HEK293 (cell line): Measurements from ENCODE around the gene PKP3.
A peak's percentile ranks its signal among the peaks of the same experiment; 100 is the strongest.

Source experiments
- CTCF ChIA-PET: fragments of 350-600 bp; formaldehyde crosslinking; extraction: SDS; loops from one replicate; lab custom pipeline; 2021; ENCODE audit warnings: antibody characterized with exemption; lab: Yijun Ruan, JAX
- POLR2A ChIA-PET: fragments of 300-600 bp; formaldehyde crosslinking; extraction: SDS; loops from one replicate; lab custom pipeline; 2020; ENCODE audit warnings: antibody characterized with exemption, inconsistent platforms; lab: Yijun Ruan, JAX
- H3K27ac ChIP-seq: fragments of 200-500 bp; sonication (Bioruptor generic); 2 replicates; pipeline ENCODE4 v1.5.1; 2014; ENCODE audit warnings: low read depth, low read length, control low read depth, inconsistent platforms; ENCODE audit errors: extremely low read depth
- H3K36me3 ChIP-seq, 2 experiments: fragments of 200-500 bp in 1 of 2; sonication (Bioruptor generic) in 1 of 2; 1 replicate in 1 of 2; 2 replicates in 1 of 2; pipeline ENCODE4 v1.5.1; 2014 to 2017; ENCODE audit warnings: inconsistent platforms in 2 of 2, low read length in 2 of 2; ENCODE audit not compliant: control insufficient read depth in 2 of 2, insufficient read depth in 1 of 2
- H3K4me1 ChIP-seq: fragments of 200-500 bp; sonication (Bioruptor generic); 2 replicates; pipeline ENCODE4 v1.5.1; 2014; ENCODE audit warnings: mild to moderate bottlenecking, low read length, inconsistent platforms; ENCODE audit not compliant: control insufficient read depth, insufficient read depth
- H3K4me3 ChIP-seq: 2 replicates; pipeline ENCODE4 v1.5.1; 2011; ENCODE audit warnings: low read depth, mild to moderate bottlenecking, control low read depth, low read length, moderate library complexity
- H3K9me3 ChIP-seq: fragments of 200-500 bp; sonication (Bioruptor generic); 2 replicates; pipeline ENCODE4 v1.5.1; 2014; ENCODE audit warnings: low read depth, low read length, inconsistent platforms; ENCODE audit not compliant: control insufficient read depth, insufficient read depth
- ZBTB48 ChIP-seq: fragments of 450-650 bp; formaldehyde crosslinking; IDR thresholded peaks from 2 replicates; pipeline ENCODE4 v1.5.1; 2016; ENCODE audit warnings: missing biosample characterization, missing genetic modification characterization
- ZNF157 ChIP-seq: fragments of 450-650 bp; formaldehyde crosslinking; IDR thresholded peaks from 2 replicates; pipeline ENCODE4 v1.5.1; 2016; ENCODE audit warnings: missing biosample characterization, missing genetic modification characterization
- ZNF184 ChIP-seq: fragments of 450-650 bp; IDR thresholded peaks from 2 replicates; pipeline ENCODE4 v1.5.1; 2018; ENCODE audit warnings: missing biosample characterization, mild to moderate bottlenecking, missing genetic modification characterization
- ZNF221 ChIP-seq: fragments of 450-650 bp; formaldehyde crosslinking; IDR thresholded peaks from 2 replicates; pipeline ENCODE4 v1.5.1; 2017; ENCODE audit warnings: missing biosample characterization, missing genetic modification characterization, borderline replicate concordance
- ZNF311 ChIP-seq: fragments of 450-650 bp; formaldehyde crosslinking; IDR thresholded peaks from 2 replicates; pipeline ENCODE4 v1.5.1; 2017; ENCODE audit warnings: missing biosample characterization, missing genetic modification characterization, borderline replicate concordance
- ZNF335 ChIP-seq: fragments of 450-650 bp; formaldehyde crosslinking; conservative IDR thresholded peaks from 2 replicates; pipeline ENCODE4 v1.5.1; 2016; ENCODE audit warnings: missing biosample characterization, missing genetic modification characterization
- ZNF530 ChIP-seq: fragments of 450-650 bp; formaldehyde crosslinking; IDR thresholded peaks from 2 replicates; pipeline ENCODE4 v1.5.1; 2016; ENCODE audit warnings: low read depth, missing biosample characterization, missing genetic modification characterization
- ZNF558 ChIP-seq: fragments of 450-650 bp; formaldehyde crosslinking; IDR thresholded peaks from 2 replicates; pipeline ENCODE4 v1.5.1; 2016; ENCODE audit warnings: missing biosample characterization, missing genetic modification characterization
- ZNF571 ChIP-seq: fragments of 450-650 bp; formaldehyde crosslinking; IDR thresholded peaks from 2 replicates; pipeline ENCODE4 v1.5.0; 2017; ENCODE audit warnings: missing biosample characterization, missing genetic modification characterization
- ZNF677 ChIP-seq: fragments of 450-650 bp; IDR thresholded peaks from 2 replicates; pipeline ENCODE4 v1.5.0; 2018; ENCODE audit warnings: missing biosample characterization, mild to moderate bottlenecking, missing genetic modification characterization, moderate library complexity
- ZNF76 ChIP-seq: fragments of 450-650 bp; formaldehyde crosslinking; IDR thresholded peaks from 2 replicates; pipeline ENCODE4; 2016; ENCODE audit warnings: low read depth, missing biosample characterization, missing genetic modification characterization, borderline replicate concordance
- ZNF777 ChIP-seq: fragments of 450-650 bp; formaldehyde crosslinking; IDR thresholded peaks from 2 replicates; pipeline ENCODE4 v1.5.1; 2017; ENCODE audit warnings: missing biosample characterization, missing genetic modification characterization, borderline replicate concordance
- TF ChIP-seq, protein P1 (sequence below): fragments of 450-650 bp; formaldehyde crosslinking; IDR thresholded peaks from 2 replicates; pipeline ENCODE4 v1.5.1; 2017; ENCODE audit warnings: missing biosample characterization, missing genetic modification characterization
- TF ChIP-seq, protein P2 (sequence below): fragments of 450-650 bp; formaldehyde crosslinking; IDR thresholded peaks from 2 replicates; pipeline ENCODE4 v1.5.1; 2016; ENCODE audit warnings: missing biosample characterization, missing genetic modification characterization
- TF ChIP-seq, protein P3 (sequence below): fragments of 450-650 bp; formaldehyde crosslinking; IDR thresholded peaks from 2 replicates; pipeline ENCODE4 v1.5.1; 2016; ENCODE audit warnings: missing biosample characterization, missing genetic modification characterization
- TF ChIP-seq, protein P4 (sequence below): fragments of 450-650 bp; formaldehyde crosslinking; IDR thresholded peaks from 2 replicates; pipeline ENCODE4 v1.5.1; 2016; ENCODE audit warnings: missing biosample characterization, missing genetic modification characterization
- TF ChIP-seq, protein P5 (sequence below): fragments of 450-650 bp; formaldehyde crosslinking; IDR thresholded peaks from 2 replicates; pipeline ENCODE4 v1.5.1; 2016; ENCODE audit warnings: missing biosample characterization, missing genetic modification characterization, borderline replicate concordance

The PKP3 gene

DNA sequence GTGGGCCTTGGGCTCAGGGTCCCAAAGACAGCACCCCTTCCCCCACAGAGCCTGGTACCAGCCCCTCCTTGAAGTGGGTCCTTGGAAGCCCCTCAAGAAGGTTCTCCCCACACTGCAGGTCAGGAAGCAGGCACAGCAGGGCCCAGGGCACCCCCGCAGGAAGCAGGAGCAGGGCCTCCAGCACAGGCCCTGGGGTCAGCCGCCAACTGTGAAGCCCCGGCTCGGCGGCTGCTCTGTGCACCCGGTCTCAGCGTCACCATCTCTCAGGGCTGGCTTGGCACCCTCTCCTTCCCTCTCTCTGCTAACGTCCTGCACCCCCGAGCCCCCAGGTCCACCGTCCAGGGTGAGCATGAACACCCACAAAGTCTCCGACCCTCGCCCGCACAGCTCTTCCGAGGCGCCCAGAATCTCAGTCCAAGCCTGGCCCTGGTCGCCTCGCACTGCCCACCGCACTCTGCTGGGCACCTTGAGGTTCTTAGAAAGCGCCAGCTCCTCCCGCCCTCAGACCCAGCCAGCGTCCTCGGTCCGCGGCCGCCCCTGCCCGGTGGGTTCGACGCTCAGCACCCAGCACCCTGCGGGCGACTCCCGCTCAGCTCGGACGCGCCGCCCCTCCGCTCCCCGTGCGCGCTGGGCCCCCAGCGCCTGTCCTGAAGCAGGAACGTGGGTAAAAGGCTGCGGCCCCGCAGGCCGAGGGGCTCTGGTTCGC, 22.2 kb downstream of the PKP3 start:
- ChIA-PET CTCF (no interaction called here), POLR2A (interaction anchor here (0.8 kb wide), 1 partner anchor 9 kb away, joined by 4 read pairs; no protein-coding TSS in a partner anchor)
- H3K4me1 ChIP-seq, result no peaks in the 10 kb centered on the region
- H3K9me3 ChIP-seq, result no peaks in the 10 kb centered on the region
- H3K27ac ChIP-seq, result no peak overlapping the region
- TF ChIP-seq ZNF571 (tag by site-specific recombination) (no peak), ZNF184 (tag by site-specific recombination) (no peak), ZNF558 (tag by site-specific recombination) (no peak)
- TF ChIP-seq, protein P1, sequence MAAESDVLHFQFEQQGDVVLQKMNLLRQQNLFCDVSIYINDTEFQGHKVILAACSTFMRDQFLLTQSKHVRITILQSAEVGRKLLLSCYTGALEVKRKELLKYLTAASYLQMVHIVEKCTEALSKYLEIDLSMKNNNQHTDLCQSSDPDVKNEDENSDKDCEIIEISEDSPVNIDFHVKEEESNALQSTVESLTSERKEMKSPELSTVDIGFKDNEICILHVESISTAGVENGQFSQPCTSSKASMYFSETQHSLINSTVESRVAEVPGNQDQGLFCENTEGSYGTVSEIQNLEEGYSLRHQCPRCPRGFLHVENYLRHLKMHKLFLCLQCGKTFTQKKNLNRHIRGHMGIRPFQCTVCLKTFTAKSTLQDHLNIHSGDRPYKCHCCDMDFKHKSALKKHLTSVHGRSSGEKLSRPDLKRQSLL (tag by site-specific recombination), result no peak
- no peak overlapping the region for H3K4me3 ChIP-seq
- H3K36me3 ChIP-seq, result no peaks in the 10 kb centered on the region

DNA sequence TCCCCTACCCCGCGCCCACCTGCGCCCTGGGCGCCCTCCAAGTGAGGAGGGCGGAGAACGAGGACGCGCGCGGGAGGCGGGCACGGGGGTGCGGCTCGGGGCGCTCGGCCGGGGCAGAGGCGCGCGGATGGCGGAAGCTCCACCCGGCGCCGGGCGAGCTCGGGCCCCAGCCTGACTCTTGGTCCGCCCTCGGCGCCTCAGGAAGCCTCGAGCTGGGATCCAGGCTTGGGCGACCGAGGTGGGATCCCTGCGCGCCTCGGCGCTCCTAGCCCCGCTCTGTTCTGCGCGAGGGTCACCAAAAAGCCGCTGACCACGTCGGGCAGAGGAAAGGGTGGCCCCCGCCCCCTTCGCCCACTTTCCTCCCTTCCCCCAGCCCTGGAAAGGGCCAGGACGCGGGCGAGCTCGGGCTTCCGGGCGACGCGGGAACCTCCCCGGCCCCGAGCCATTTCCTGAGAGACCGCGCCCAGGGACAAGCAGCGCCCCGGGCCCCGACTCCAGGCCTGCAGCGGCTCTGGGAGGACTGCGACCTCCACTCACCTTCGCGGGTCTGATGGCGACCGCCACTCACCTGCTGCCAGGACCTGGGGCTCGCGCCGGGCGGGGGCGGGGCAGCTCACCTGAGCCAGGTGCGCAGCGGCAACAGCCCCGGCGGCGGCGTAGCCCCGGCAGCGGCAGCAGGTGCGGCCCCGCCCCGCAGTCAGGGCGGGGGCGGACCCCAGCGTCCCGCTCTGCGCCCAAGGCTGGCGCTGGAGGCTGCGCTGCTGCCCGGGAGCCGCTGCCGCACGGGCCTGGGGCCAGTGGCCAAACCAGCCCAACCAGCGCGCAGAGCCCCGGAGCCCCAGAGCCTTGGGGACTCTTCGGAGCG, 23.0 kb downstream of the PKP3 start:
- POLR2A ChIA-PET, result interaction anchor here (0.8 kb wide), 1 partner anchor 10 kb away, joined by 4 read pairs; no protein-coding TSS in a partner anchor
- Histone ChIP-seq H3K4me3 (peak overlapping the region; percentile 39), H3K4me1 (no peaks in the 10 kb centered on the region), H3K27ac (no peak overlapping the region), H3K9me3 (no peaks in the 10 kb centered on the region), H3K36me3 (no peaks in the 10 kb centered on the region)
- CTCF ChIA-PET, result no interaction called here
- TF ChIP-seq ZNF530 (tag by site-specific recombination) (no peak), ZNF311 (no peak), ZBTB48 (tag by site-specific recombination) (no peak), ZNF777 (tag by site-specific recombination) (peak; percentile 28; the same call in 1 of the 2 replicates), ZNF221 (tag by site-specific recombination) (no peak), ZNF157 (no peak), ZNF76 (tag by site-specific recombination) (no peak), ZNF677 (tag by site-specific recombination) (no peak), ZNF335 (tag by site-specific recombination) (peak; percentile 58)
- TF ChIP-seq, protein P2, sequence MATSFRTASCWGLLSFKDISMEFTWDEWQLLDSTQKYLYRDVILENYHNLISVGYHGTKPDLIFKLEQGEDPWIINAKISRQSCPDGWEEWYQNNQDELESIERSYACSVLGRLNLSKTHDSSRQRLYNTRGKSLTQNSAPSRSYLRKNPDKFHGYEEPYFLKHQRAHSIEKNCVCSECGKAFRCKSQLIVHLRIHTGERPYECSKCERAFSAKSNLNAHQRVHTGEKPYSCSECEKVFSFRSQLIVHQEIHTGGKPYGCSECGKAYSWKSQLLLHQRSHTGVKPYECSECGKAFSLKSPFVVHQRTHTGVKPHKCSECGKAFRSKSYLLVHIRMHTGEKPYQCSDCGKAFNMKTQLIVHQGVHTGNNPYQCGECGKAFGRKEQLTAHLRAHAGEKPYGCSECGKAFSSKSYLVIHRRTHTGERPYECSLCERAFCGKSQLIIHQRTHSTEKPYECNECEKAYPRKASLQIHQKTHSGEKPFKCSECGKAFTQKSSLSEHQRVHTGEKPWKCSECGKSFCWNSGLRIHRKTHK (tag by site-specific recombination), result no peak
- TF ChIP-seq, protein P3, sequence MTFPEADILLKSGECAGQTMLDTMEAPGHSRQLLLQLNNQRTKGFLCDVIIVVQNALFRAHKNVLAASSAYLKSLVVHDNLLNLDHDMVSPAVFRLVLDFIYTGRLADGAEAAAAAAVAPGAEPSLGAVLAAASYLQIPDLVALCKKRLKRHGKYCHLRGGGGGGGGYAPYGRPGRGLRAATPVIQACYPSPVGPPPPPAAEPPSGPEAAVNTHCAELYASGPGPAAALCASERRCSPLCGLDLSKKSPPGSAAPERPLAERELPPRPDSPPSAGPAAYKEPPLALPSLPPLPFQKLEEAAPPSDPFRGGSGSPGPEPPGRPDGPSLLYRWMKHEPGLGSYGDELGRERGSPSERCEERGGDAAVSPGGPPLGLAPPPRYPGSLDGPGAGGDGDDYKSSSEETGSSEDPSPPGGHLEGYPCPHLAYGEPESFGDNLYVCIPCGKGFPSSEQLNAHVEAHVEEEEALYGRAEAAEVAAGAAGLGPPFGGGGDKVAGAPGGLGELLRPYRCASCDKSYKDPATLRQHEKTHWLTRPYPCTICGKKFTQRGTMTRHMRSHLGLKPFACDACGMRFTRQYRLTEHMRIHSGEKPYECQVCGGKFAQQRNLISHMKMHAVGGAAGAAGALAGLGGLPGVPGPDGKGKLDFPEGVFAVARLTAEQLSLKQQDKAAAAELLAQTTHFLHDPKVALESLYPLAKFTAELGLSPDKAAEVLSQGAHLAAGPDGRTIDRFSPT (tag by site-specific recombination), result no peak
- TF ChIP-seq, protein P4, sequence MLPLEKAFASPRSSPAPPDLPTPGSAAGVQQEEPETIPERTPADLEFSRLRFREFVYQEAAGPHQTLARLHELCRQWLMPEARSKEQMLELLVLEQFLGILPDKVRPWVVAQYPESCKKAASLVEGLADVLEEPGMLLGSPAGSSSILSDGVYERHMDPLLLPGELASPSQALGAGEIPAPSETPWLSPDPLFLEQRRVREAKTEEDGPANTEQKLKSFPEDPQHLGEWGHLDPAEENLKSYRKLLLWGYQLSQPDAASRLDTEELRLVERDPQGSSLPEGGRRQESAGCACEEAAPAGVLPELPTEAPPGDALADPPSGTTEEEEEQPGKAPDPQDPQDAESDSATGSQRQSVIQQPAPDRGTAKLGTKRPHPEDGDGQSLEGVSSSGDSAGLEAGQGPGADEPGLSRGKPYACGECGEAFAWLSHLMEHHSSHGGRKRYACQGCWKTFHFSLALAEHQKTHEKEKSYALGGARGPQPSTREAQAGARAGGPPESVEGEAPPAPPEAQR (tag by site-specific recombination), result no peak
- TF ChIP-seq, protein P5, sequence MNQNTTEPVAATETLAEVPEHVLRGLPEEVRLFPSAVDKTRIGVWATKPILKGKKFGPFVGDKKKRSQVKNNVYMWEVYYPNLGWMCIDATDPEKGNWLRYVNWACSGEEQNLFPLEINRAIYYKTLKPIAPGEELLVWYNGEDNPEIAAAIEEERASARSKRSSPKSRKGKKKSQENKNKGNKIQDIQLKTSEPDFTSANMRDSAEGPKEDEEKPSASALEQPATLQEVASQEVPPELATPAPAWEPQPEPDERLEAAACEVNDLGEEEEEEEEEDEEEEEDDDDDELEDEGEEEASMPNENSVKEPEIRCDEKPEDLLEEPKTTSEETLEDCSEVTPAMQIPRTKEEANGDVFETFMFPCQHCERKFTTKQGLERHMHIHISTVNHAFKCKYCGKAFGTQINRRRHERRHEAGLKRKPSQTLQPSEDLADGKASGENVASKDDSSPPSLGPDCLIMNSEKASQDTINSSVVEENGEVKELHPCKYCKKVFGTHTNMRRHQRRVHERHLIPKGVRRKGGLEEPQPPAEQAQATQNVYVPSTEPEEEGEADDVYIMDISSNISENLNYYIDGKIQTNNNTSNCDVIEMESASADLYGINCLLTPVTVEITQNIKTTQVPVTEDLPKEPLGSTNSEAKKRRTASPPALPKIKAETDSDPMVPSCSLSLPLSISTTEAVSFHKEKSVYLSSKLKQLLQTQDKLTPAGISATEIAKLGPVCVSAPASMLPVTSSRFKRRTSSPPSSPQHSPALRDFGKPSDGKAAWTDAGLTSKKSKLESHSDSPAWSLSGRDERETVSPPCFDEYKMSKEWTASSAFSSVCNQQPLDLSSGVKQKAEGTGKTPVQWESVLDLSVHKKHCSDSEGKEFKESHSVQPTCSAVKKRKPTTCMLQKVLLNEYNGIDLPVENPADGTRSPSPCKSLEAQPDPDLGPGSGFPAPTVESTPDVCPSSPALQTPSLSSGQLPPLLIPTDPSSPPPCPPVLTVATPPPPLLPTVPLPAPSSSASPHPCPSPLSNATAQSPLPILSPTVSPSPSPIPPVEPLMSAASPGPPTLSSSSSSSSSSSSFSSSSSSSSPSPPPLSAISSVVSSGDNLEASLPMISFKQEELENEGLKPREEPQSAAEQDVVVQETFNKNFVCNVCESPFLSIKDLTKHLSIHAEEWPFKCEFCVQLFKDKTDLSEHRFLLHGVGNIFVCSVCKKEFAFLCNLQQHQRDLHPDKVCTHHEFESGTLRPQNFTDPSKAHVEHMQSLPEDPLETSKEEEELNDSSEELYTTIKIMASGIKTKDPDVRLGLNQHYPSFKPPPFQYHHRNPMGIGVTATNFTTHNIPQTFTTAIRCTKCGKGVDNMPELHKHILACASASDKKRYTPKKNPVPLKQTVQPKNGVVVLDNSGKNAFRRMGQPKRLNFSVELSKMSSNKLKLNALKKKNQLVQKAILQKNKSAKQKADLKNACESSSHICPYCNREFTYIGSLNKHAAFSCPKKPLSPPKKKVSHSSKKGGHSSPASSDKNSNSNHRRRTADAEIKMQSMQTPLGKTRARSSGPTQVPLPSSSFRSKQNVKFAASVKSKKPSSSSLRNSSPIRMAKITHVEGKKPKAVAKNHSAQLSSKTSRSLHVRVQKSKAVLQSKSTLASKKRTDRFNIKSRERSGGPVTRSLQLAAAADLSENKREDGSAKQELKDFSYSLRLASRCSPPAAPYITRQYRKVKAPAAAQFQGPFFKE, result no peak
